ENCODE results near the gene NDUFAF8.

NDUFAF8 gene

GRCh38 chr17:81238815-81239713, at the start of gene NDUFAF8, which contains the start of gene TEPSIN:
NDUFAF8 (plus strand) TSS chr17:81239318; CDS start chr17:81239364, 46 bp downstream.
TEPSIN (minus strand) TSS chr17:81239055; CDS start chr17:81239033, 22 bp downstream.
- Histone ChIP-seq H3K9ac (ENCODE audit: low read depth, low read length) (peak within 1 kb of the TSS; percentile 64), H3K9me3 (ENCODE audit: control insufficient read depth, insufficient read depth, low read length) (no peaks in the 10 kb centered on the region), H3K4me1 (ENCODE audit: insufficient read depth, low read length) (peaks cover 19% of the 10 kb centered on the region), H3K36me3 (ENCODE audit: insufficient read depth, low read length) (no peaks in the 10 kb centered on the region)

GRCh38 chr17:81189670-81190530, 49.2 kb upstream of the NDUFAF8 start:
- H3K36me3 ChIP-seq (ENCODE audit: insufficient read depth, low read length), result no peaks in the 10 kb centered on the region
- H3K9me3 ChIP-seq (ENCODE audit: control insufficient read depth, insufficient read depth, low read length), result no peaks in the 10 kb centered on the region
- H3K4me1 ChIP-seq (ENCODE audit: insufficient read depth, low read length), result no peaks in the 10 kb centered on the region; the same call in 1 of the 2 replicates
- H3K9ac ChIP-seq (ENCODE audit: low read depth, low read length), result no peak overlapping the region

- no peak overlapping the region for H3K9ac ChIP-seq (ENCODE audit: low read depth, low read length)
Measured at GRCh38 chr17:81190591-81190990, 48.5 kb upstream of the NDUFAF8 start.

GRCh38 chr17:81191116-81191515, 48.0 kb upstream of the NDUFAF8 start:
- Histone ChIP-seq H3K36me3 (ENCODE audit: insufficient read depth, low read length) (0 out of 2 replicates have a peak, but pooled peaks cover 1% of the 10 kb centered on the region), H3K9ac (ENCODE audit: low read depth, low read length) (no peak overlapping the region), H3K9me3 (ENCODE audit: control insufficient read depth, insufficient read depth, low read length) (no peaks in the 10 kb centered on the region), H3K4me1 (ENCODE audit: insufficient read depth, low read length) (no peaks in the 10 kb centered on the region; the same call in 1 of the 2 replicates)

More at GRCh38 chr17:81190591-81190990, 48.5 kb upstream of the NDUFAF8 start:
- H3K4me1 ChIP-seq (ENCODE audit: insufficient read depth, low read length), result no peaks in the 10 kb centered on the region; the same call in 1 of the 2 replicates
- no peaks in the 10 kb centered on the region for H3K9me3 ChIP-seq (ENCODE audit: control insufficient read depth, insufficient read depth, low read length)
- H3K36me3 ChIP-seq (ENCODE audit: insufficient read depth, low read length), result no peaks in the 10 kb centered on the region

GRCh38 chr17:81191646-81192045, 47.5 kb upstream of the NDUFAF8 start:
- Histone ChIP-seq H3K9ac (ENCODE audit: low read depth, low read length) (no peak overlapping the region), H3K9me3 (ENCODE audit: control insufficient read depth, insufficient read depth, low read length) (no peaks in the 10 kb centered on the region), H3K36me3 (ENCODE audit: insufficient read depth, low read length) (0 out of 2 replicates have a peak, but pooled peaks cover 2% of the 10 kb centered on the region), H3K4me1 (ENCODE audit: insufficient read depth, low read length) (no peaks in the 10 kb centered on the region; the same call in 1 of the 2 replicates)

GRCh38 chr17:81192386-81193050, 46.6 kb upstream of the NDUFAF8 start:
- Histone ChIP-seq H3K9me3 (ENCODE audit: control insufficient read depth, insufficient read depth, low read length) (no peaks in the 10 kb centered on the region), H3K9ac (ENCODE audit: low read depth, low read length) (no peak overlapping the region), H3K4me1 (ENCODE audit: insufficient read depth, low read length) (no peaks in the 10 kb centered on the region; the same call in 1 of the 2 replicates), H3K36me3 (ENCODE audit: insufficient read depth, low read length) (0 out of 2 replicates have a peak, but pooled peaks cover 2% of the 10 kb centered on the region)

GRCh38 chr17:81193051-81193410, 46.1 kb upstream of the NDUFAF8 start:
- Histone ChIP-seq H3K36me3 (ENCODE audit: insufficient read depth, low read length) (0 out of 2 replicates have a peak, but pooled peaks cover 2% of the 10 kb centered on the region), H3K9ac (ENCODE audit: low read depth, low read length) (no peak overlapping the region), H3K9me3 (ENCODE audit: control insufficient read depth, insufficient read depth, low read length) (no peaks in the 10 kb centered on the region)

GRCh38 chr17:81193470-81194224, 45.5 kb upstream of the NDUFAF8 start:
- 0 out of 2 replicates have a peak, but pooled peaks cover 2% of the 10 kb centered on the region for H3K36me3 ChIP-seq (ENCODE audit: insufficient read depth, low read length)
- H3K9ac ChIP-seq (ENCODE audit: low read depth, low read length), result no peak overlapping the region
- no peaks in the 10 kb centered on the region for H3K9me3 ChIP-seq (ENCODE audit: control insufficient read depth, insufficient read depth, low read length)
- H3K4me1 ChIP-seq (ENCODE audit: insufficient read depth, low read length), result no peaks in the 10 kb centered on the region; the same call in 1 of the 2 replicates

More at GRCh38 chr17:81193051-81193410, 46.1 kb upstream of the NDUFAF8 start:
- H3K4me1 ChIP-seq (ENCODE audit: insufficient read depth, low read length), result no peaks in the 10 kb centered on the region; the same call in 1 of the 2 replicates

- no peak overlapping the region for H3K9ac ChIP-seq (ENCODE audit: low read depth, low read length)
- H3K4me1 ChIP-seq (ENCODE audit: insufficient read depth, low read length), result no peaks in the 10 kb centered on the region; the same call in 1 of the 2 replicates
- no peaks in the 10 kb centered on the region for H3K9me3 ChIP-seq (ENCODE audit: control insufficient read depth, insufficient read depth, low read length)
- 0 out of 2 replicates have a peak, but pooled peaks cover 2% of the 10 kb centered on the region for H3K36me3 ChIP-seq (ENCODE audit: insufficient read depth, low read length)
Measured at GRCh38 chr17:81194225-81194760, 44.8 kb upstream of the NDUFAF8 start.

GRCh38 chr17:81194941-81195901, 43.9 kb upstream of the NDUFAF8 start:
- Histone ChIP-seq H3K4me1 (ENCODE audit: insufficient read depth, low read length) (no peaks in the 10 kb centered on the region; the same call in 1 of the 2 replicates), H3K9me3 (ENCODE audit: control insufficient read depth, insufficient read depth, low read length) (no peaks in the 10 kb centered on the region), H3K36me3 (ENCODE audit: insufficient read depth, low read length) (0 out of 2 replicates have a peak, but pooled peaks cover 2% of the 10 kb centered on the region), H3K9ac (ENCODE audit: low read depth, low read length) (no peak overlapping the region)

GRCh38 chr17:81195941-81196495, 43.1 kb upstream of the NDUFAF8 start:
- Histone ChIP-seq H3K4me1 (ENCODE audit: insufficient read depth, low read length) (no peaks in the 10 kb centered on the region; the same call in 1 of the 2 replicates), H3K9me3 (ENCODE audit: control insufficient read depth, insufficient read depth, low read length) (no peaks in the 10 kb centered on the region), H3K9ac (ENCODE audit: low read depth, low read length) (no peak overlapping the region), H3K36me3 (ENCODE audit: insufficient read depth, low read length) (0 out of 2 replicates have a peak, but pooled peaks cover 2% of the 10 kb centered on the region)
